Thymus (tissue), 11 donors: Measurements from ENCODE around the gene GALNT16. TPM values are rescaled to one million over a fixed set of nuclear protein-coding genes. Genes with fewer than 3 reads are reported as not detected.

Source experiments
- DNase-seq, 9 donors: peaks; one replicate each; pipeline ENCODE4 v3.0.0-alpha.2; 2013; ENCODE audit warnings: low spot score in 9 of 9, low read depth in 6 of 9, missing footprints in 1 of 9
- H3K27ac ChIP-seq, 2 donors: one replicate each; pipeline ENCODE4 v1.5.1; 2013; ENCODE audit warnings: control low read depth in 1 of 2, low read depth in 1 of 2, low read length in 1 of 2, mild to moderate bottlenecking in 1 of 2, moderate library complexity in 1 of 2
- H3K27me3 ChIP-seq, 2 donors: one replicate each; pipeline ENCODE4 v1.5.1; 2013; ENCODE audit warnings: low read length in 1 of 2; ENCODE audit not compliant: control insufficient read depth in 2 of 2, insufficient read depth in 1 of 2
- H3K36me3 ChIP-seq, 2 donors: one replicate each; pipeline ENCODE4 v1.5.1; 2013; ENCODE audit warnings: low read length in 1 of 2, mild to moderate bottlenecking in 1 of 2, moderate library complexity in 1 of 2; ENCODE audit not compliant: control insufficient read depth in 2 of 2, insufficient read depth in 2 of 2
- H3K4me1 ChIP-seq, 2 donors: one replicate each; pipeline ENCODE4 v1.5.1; 2013; ENCODE audit warnings: low read length in 2 of 2; ENCODE audit not compliant: control insufficient read depth in 2 of 2, insufficient read depth in 2 of 2
- H3K4me3 ChIP-seq, 2 donors: one replicate each; pipeline ENCODE4 v1.5.1; 2013; ENCODE audit warnings: low read length in 2 of 2, control low read depth in 1 of 2, mild to moderate bottlenecking in 1 of 2
- H3K9me3 ChIP-seq, 2 donors: one replicate each; pipeline ENCODE4 v1.5.1; 2013; ENCODE audit warnings: low read length in 1 of 2, mild to moderate bottlenecking in 1 of 2; ENCODE audit not compliant: control insufficient read depth in 2 of 2, insufficient read depth in 1 of 2
- WGBS: extraction: QIAGEN DNeasy Blood & Tissue Kit; methylation state at CpG from one replicate; pipeline ENCODE4 v1.1.7; 2013; 5-methylcytosine and 5-hydroxymethylcytosine counted together
- polyA plus RNA-seq: library from polyadenylated mRNA; stranded (reverse); fragments of 200-250 nt; gene quantifications from one replicate; pipeline ENCODE4 v1.2.3, GENCODE V29; 2013
- total RNA-seq: library from RNA; stranded (reverse); fragments of 120-200 nt; gene quantifications from one replicate; pipeline ENCODE4 v1.2.4, GENCODE V29; 2013
- donor health status: healthy.

The GALNT16 gene
- total and polyA plus RNA-seq, 2 donors = 0.76 to 0.91 TPM

- peaks cover 0 to 8% of the 10 kb centered on the region in 2 donors for H3K4me1 ChIP-seq
- no peaks in the 10 kb centered on the region for H3K9me3 ChIP-seq
- no peak for DNase-seq
- 87% methylated on average over 4 of the region's 4 CpGs for WGBS
- peaks cover 0 to 5% of the 10 kb centered on the region in 2 donors for H3K27me3 ChIP-seq
- no peaks in the 10 kb centered on the region for H3K36me3 ChIP-seq
- H3K4me3 ChIP-seq = no peak overlapping the region
- no peak overlapping the region for H3K27ac ChIP-seq
Observed at GRCh38 chr14:69331206-69331605, 71.2 kb downstream of the GALNT16 start.

GRCh38 chr14:69332782-69333395 is 72.9 kb downstream of the GALNT16 start:
- no peak overlapping the region for H3K4me3 ChIP-seq
- H3K27me3 ChIP-seq = peaks cover 0 to 2% of the 10 kb centered on the region in 2 donors
- H3K36me3 ChIP-seq = no peaks in the 10 kb centered on the region
- H3K27ac ChIP-seq = no peak overlapping the region
- no peaks in the 10 kb centered on the region for H3K9me3 ChIP-seq
- WGBS = 90% methylated on average over 13 of the region's 13 CpGs
- no peak for DNase-seq
- H3K4me1 ChIP-seq = peaks cover 0 to 8% of the 10 kb centered on the region in 2 donors

GRCh38 chr14:69333791-69334337 is 73.9 kb downstream of the GALNT16 start:
- no peak for DNase-seq
- H3K9me3 ChIP-seq = no peaks in the 10 kb centered on the region
- WGBS = 67% methylated on average over 4 of the region's 4 CpGs
- no peak overlapping the region for H3K4me3 ChIP-seq
- H3K27ac ChIP-seq = no peak overlapping the region
- H3K36me3 ChIP-seq = no peaks in the 10 kb centered on the region
- peaks cover 0 to 2% of the 10 kb centered on the region in 2 donors for H3K27me3 ChIP-seq
- peaks cover 0 to 8% of the 10 kb centered on the region in 2 donors for H3K4me1 ChIP-seq

- no peaks in the 10 kb centered on the region for H3K36me3 ChIP-seq
- WGBS = 92% methylated on average over 6 of the region's 6 CpGs
- H3K4me1 ChIP-seq = peaks cover 0 to 8% of the 10 kb centered on the region in 2 donors
- peaks cover 0 to 2% of the 10 kb centered on the region in 2 donors for H3K27me3 ChIP-seq
- H3K4me3 ChIP-seq = no peak overlapping the region
- DNase-seq = no peak
- no peak overlapping the region for H3K27ac ChIP-seq
- no peaks in the 10 kb centered on the region for H3K9me3 ChIP-seq
Observed at GRCh38 chr14:69334576-69334975, 74.6 kb downstream of the GALNT16 start.

GRCh38 chr14:69335371-69335771 is 75.4 kb downstream of the GALNT16 start:
- H3K36me3 ChIP-seq = no peaks in the 10 kb centered on the region
- H3K27me3 ChIP-seq = peaks cover 0 to 2% of the 10 kb centered on the region in 2 donors
- no peak overlapping the region for H3K27ac ChIP-seq
- no peaks in the 10 kb centered on the region for H3K9me3 ChIP-seq
- DNase-seq = peak in 2 of 9 donors; percentile 19 to 44
- WGBS = 53% methylated on average over 6 of the region's 6 CpGs
- H3K4me3 ChIP-seq = no peak overlapping the region
- peaks cover 0 to 8% of the 10 kb centered on the region in 2 donors for H3K4me1 ChIP-seq

- Histone ChIP-seq H3K36me3 (no peaks in the 10 kb centered on the region), H3K27me3 (peaks cover 0 to 6% of the 10 kb centered on the region in 2 donors), H3K9me3 (no peaks in the 10 kb centered on the region), H3K4me3 (no peak overlapping the region), H3K27ac (no peak overlapping the region), H3K4me1 (peaks cover 0 to 8% of the 10 kb centered on the region in 2 donors)
- WGBS = 84% methylated on average over 5 of the region's 5 CpGs
- DNase-seq = no peak
Observed at GRCh38 chr14:69337984-69338383, 78.0 kb downstream of the GALNT16 start.

GRCh38 chr14:69339426-69339825 is 79.5 kb downstream of the GALNT16 start:
- no peaks in the 10 kb centered on the region for H3K36me3 ChIP-seq
- peaks cover 0 to 6% of the 10 kb centered on the region in 2 donors for H3K27me3 ChIP-seq
- H3K9me3 ChIP-seq = no peaks in the 10 kb centered on the region
- 95% methylated on average over 13 of the region's 13 CpGs for WGBS
- no peak for DNase-seq
- H3K4me1 ChIP-seq = peaks cover 0 to 8% of the 10 kb centered on the region in 2 donors
- no peak overlapping the region for H3K27ac ChIP-seq
- H3K4me3 ChIP-seq = no peak overlapping the region

GRCh38 chr14:69342928-69343525 is 83.1 kb downstream of the GALNT16 start:
- no peak for DNase-seq
- peaks cover 0 to 7% of the 10 kb centered on the region in 2 donors for H3K27me3 ChIP-seq
- H3K9me3 ChIP-seq = no peaks in the 10 kb centered on the region
- WGBS = 93% methylated on average over 8 of the region's 8 CpGs
- H3K4me3 ChIP-seq = no peak overlapping the region
- H3K4me1 ChIP-seq = no peaks in the 10 kb centered on the region
- no peaks in the 10 kb centered on the region for H3K36me3 ChIP-seq
- no peak overlapping the region for H3K27ac ChIP-seq

- DNase-seq = no peak
- WGBS = 97% methylated on average over 3 of the region's 3 CpGs
- H3K4me3 ChIP-seq = no peak overlapping the region
- no peaks in the 10 kb centered on the region for H3K36me3 ChIP-seq
- no peaks in the 10 kb centered on the region for H3K9me3 ChIP-seq
- H3K4me1 ChIP-seq = no peaks in the 10 kb centered on the region
- H3K27me3 ChIP-seq = peaks cover 0 to 7% of the 10 kb centered on the region in 2 donors
- H3K27ac ChIP-seq = no peak overlapping the region
Observed at GRCh38 chr14:69344171-69344570, 84.2 kb downstream of the GALNT16 start.
